Measurements from ENCODE around the gene PCDHA6.
"Not testable (repeated sequence)": the region's sequence is repeated elsewhere in the genome, so short reads cannot be mapped to it uniquely, and the experiment has no call there.

The PCDHA6 gene

DNA sequence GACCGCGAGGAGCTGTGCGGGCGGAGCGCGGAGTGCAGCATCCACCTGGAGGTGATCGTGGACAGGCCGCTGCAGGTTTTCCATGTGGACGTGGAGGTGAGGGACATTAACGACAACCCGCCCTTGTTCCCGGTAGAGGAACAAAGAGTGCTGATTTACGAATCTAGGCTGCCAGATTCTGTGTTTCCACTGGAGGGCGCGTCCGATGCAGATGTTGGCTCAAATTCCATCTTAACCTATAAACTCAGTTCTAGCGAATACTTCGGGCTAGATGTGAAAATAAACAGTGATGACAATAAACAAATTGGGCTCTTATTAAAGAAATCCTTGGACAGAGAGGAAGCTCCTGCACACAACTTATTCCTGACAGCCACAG, 590 bp downstream of the PCDHA6 start:
- ChIA-PET POLR2A (no interaction called here), CTCF (no interaction called here)
- no peak for TF ChIP-seq CTCF (IDR thresholded peaks at IDR 0.05; ENCODE audit: control extremely low read depth, extremely low read depth, low read depth, missing control alignments)
- no peak for DNase-seq (ENCODE audit: extremely low spot score)

GRCh38 chr5:140829511-140830501, 2.0 kb downstream of the PCDHA6 start:
- POLR2A ChIA-PET; CTCF ChIA-PET; DNase-seq (ENCODE audit: extremely low spot score): not testable (repeated sequence)

GRCh38 chr5:140833993-140834392, 6.2 kb downstream of the PCDHA6 start, which contains the start of gene PCDHA7:
Gene PCDHA7, plus strand, starts transcription at chr5:140834269. Its CDS starts 115 bp downstream, at chr5:140834384.
- no peak for DNase-seq (ENCODE audit: extremely low spot score)
- no peak for TF ChIP-seq CTCF (IDR thresholded peaks at IDR 0.05; ENCODE audit: control extremely low read depth, extremely low read depth, low read depth, missing control alignments)
- POLR2A ChIA-PET, result no interaction called here
- CTCF ChIA-PET, result no interaction called here

- DNase-seq (ENCODE audit: extremely low spot score); CTCF ChIA-PET; POLR2A ChIA-PET: not testable (repeated sequence)
Measured at GRCh38 chr5:140834439-140835008, 6.8 kb downstream of the PCDHA6 start.

DNA sequence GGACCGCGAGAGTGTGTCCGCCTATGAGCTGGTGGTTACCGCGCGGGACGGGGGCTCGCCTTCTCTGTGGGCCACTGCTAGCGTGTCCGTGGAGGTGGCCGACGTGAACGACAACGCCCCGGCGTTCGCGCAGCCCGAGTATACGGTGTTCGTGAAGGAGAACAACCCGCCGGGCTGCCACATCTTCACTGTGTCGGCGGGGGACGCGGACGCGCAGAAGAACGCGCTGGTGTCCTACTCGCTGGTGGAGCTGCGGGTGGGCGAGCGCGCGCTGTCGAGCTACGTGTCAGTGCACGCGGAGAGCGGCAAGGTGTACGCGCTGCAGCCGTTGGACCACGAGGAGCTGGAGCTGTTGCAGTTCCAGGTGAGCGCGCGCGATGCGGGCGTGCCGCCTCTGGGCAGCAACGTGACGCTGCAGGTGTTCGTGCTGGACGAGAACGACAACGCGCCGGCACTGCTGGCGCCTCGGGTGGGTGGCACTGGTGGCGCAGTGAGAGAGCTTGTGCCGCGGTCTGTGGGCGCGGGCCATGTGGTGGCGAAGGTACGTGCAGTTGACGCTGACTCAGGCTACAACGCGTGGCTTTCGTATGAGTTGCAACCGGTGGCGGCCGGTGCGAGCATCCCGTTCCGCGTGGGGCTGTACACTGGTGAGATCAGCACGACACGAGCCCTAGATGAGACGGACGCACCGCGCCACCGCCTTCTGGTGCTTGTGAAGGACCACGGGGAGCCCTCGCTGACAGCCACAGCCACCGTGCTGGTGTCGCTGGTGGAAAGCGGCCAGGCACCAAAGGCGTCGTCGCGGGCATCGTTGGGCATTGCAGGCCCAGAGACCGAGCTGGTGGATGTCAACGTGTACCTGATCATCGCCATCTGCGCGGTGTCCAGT, 8.1 kb downstream of the PCDHA6 start:
- POLR2A ChIA-PET, result no interaction called here
- CTCF ChIA-PET, result no interaction called here
- no peak for DNase-seq (ENCODE audit: extremely low spot score)
- TF ChIP-seq CTCF (IDR thresholded peaks at IDR 0.05; ENCODE audit: control extremely low read depth, extremely low read depth, low read depth, missing control alignments), result no peak

DNA sequence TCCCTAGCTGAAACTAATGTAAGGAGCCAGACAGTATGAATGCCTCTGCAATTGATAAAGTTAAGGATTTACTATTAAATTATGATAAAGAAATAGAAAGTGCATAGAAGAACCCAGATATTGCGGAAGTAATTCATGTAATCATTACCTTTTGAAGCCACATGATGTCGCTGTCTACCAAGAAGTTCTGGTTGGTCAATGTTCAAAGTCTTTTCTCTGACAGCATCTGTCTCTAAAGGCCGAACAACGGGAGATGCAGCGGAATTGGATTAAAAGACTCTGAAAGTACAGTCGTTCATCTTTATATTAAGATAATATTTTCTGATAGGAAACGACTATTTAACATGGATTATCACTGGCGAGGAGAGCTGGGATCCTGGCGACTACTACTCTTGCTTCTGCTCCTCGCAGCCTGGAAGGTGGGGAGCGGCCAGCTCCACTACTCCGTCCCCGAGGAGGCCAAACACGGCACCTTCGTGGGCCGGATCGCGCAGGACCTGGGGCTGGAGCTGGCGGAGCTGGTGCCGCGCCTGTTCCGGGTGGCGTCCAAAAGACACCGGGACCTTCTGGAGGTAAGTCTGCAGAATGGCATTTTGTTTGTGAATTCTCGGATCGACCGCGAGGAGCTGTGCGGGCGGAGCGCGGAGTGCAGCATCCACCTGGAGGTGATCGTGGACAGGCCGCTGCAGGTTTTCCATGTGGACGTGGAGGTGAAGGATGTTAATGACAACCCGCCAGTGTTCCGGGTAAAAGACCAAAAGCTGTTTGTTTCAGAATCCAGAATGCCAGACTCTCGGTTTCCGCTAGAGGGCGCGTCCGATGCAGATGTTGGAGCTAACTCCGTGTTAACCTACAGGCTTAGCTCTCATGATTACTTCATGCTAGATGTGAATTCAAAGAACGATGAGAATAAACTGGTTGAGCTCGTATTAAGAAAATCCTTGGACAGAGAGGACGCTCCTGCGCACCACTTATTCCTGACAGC, 13.5 kb downstream of the PCDHA6 start, which contains the start of gene PCDHA8:
Gene PCDHA8, plus strand, starts transcription at position 210 of the 985 bp plus-strand sequence. Its CDS starts 135 bp downstream, at position 345.
- TF ChIP-seq CTCF (IDR thresholded peaks at IDR 0.05; ENCODE audit: control extremely low read depth, extremely low read depth, low read depth, missing control alignments), result no peak
- no peak for DNase-seq (ENCODE audit: extremely low spot score)
- CTCF ChIA-PET, result no interaction called here
- POLR2A ChIA-PET, result no interaction called here

Measured in GM10248 (cell line).